Renal pelvis (tissue), 4 donors: Measurements from ENCODE around the gene KRCC1. TPM values are rescaled to one million over a fixed set of nuclear protein-coding genes. Genes with fewer than 3 reads are reported as not detected.
"Not testable (repeated sequence)": the region's sequence is repeated elsewhere in the genome, so short reads cannot be mapped to it uniquely, and the experiment has no call there.

ENCODE experiments used
- DNase-seq: peaks from one replicate; pipeline ENCODE4 v3.0.0-alpha.2; 2013
- polyA plus RNA-seq, 3 donors: library from polyadenylated mRNA; unstranded; fragments of 120-200 nt; gene quantifications; one replicate each; pipeline ENCODE4 v1.2.1, GENCODE V29; 2013; ENCODE audit not compliant: insufficient read length in 3 of 3

The KRCC1 gene
- polyA plus RNA-seq, 3 donors: 49.5 to 57.0 (median 50.7) TPM

DNA sequence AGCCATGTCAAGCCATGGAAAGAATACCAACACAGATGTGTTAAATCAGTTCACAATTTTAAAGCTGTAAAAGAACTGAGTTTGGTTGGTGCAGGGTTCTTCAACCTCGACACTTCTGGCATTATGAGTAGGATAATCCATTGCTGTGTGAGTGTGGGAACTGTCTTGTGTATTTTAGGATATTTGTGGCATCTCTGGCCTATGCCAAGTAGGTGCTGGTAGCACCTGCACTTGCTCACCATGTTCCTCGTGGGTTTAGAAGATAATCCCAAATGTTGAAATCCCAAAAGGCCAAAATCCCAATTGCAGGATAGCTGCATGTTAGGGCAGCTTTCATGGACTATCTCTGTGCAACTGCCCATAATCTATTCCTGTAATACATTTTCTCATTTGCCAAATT is 3.8 kb downstream of the KRCC1 start:
- no peak for DNase-seq

DNA sequence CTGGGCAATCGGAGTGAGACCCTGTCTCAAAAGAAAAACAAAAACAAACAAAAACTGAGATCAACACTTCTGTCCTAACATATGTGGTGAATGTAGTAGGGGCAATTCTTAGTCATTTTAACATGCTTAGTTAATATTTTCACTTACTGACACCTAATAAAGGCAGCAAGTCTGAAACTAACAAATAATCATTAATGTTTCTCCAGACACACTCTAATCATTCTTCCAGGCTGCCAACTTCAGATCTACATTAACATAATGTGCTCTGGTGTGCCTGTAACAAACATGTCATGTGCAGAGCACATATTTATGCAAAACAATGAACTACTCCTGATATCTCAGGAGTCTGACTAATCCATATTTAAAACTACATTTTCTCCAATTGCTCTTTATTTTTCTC is 6.0 kb downstream of the KRCC1 start:
- DNase-seq: no peak

DNA sequence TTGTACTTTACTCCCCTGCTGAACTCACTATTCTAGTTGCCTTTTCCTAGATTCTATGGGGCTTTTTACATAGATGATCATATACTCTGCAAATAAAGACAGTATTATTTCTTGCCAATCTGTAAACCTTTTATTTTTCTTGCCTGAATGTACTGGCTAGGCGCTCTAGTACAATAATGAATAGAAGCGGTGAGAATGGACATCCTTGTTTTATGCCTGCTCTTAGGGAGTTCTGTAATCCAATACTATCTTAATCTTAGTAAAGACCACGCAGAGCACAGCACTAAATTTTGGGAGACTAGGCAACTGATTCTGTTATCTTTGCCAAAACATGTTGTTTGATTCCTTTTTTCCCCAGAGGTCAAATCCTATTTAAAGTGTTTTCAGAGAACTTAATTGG is 7.0 kb downstream of the KRCC1 start:
- DNase-seq: no peak

DNA sequence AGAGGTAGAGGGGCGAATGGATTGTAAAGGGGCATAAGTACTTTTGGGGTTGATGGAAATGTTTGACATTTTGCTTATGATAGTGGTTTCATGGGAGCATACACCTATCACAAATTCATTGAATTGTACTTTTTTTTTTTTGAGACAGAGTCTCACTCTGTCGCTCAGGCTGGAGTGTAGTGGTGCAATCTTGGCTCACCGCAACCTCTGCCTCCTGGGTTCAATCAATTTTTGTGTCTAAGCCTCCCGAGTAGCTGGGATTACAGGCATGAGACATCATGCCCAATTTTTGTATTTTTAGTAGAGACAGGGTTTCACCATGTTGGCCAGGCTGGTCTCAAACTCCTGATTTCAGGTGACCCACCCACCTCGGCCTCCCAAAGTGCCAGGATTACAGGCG is 10.0 kb downstream of the KRCC1 start:
- not testable (repeated sequence) for DNase-seq

DNA sequence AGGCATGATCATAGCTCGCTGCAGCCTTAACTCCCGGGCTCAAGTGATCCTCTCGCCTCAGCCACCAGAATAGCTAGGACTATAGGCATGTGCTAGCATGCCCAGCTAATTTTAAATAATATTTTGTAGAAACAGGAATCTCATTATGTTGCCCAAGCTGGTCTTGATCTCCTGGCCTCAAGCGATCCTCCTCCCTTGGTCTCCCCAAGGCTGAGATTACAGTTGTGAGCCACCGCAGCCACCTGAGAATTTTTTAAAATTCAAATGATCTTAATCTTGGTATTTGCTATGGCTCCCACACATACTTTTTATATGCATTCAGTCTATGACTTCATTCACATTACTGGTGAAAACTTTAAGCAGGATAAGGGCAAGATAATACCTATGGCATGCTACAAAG is 13.1 kb downstream of the KRCC1 start:
- no peak for DNase-seq

DNA sequence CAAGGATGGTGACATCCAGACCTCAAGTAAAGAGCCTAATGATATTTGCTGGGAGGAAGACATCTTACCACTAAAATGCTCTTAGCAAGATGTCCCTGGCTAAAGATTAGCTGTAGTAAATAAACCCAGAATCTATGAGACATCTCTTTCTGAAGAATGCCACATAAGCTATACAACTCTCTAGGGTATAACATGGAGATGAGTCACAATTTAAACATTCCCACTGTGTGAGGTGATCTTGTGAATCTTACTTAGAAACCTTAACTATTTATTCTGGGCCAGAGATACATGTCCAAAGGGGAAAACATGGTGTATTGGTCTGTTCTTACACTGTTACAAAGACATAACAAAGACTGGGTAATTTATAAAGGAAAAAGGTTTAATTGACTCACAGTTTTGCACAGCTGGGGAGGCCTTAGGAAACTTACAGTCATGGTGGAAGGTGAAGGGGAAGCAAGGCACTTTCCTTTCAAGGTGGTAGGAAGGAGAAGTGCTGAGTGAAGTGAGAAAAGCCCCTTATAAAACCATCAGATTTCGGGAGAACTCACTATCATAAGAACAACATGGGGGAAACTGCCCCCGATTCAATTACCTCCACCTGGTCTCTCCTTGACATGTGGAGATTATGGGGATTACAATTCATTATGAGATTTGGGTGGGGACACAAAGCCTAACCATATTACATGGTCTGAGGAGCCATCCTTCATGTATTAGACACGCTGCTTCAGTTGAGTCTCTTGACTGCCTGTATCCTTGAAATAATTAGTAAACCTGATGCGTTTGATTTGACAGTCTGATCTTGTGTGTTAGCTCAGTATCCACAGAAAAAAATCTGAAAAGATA is 17.1 kb downstream of the KRCC1 start:
- DNase-seq: no peak

DNA sequence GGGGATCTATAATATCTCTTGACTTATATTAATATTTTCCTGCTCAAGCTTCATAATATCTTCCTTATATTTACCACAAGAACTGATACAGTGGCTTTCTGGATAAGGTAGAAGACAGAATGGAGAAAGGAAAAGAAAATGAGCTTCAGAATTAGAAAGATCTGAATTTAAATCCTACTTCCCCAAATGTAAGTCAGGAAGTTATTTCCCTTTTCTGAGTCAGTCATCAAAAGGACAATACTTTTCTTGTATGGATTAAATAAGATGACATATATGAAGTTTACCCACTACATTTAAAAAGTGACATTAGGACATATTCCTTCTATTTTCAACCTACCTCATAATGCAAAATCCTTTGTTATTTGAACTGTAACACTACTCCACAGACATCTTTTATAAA is 19.0 kb downstream of the KRCC1 start:
- DNase-seq: no peak

DNA sequence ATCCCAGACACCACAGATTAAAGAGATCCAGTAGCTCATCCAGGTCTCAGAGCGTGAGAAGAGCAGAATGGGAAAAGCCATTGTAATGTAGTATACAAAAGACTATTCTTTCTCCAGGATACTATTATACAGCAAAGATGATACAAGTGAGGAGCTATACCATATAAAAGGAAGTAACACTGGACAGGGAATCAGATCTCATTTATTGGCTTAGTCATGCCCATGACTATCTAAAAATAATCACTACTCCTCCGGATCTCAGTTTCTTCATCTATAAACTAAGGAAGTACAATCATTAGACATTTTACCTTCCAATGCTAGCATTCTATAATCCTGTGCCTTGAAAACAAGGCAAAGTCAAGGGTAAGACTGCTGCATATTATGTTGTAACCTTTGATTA is 19.4 kb downstream of the KRCC1 start:
- DNase-seq: no peak

DNA sequence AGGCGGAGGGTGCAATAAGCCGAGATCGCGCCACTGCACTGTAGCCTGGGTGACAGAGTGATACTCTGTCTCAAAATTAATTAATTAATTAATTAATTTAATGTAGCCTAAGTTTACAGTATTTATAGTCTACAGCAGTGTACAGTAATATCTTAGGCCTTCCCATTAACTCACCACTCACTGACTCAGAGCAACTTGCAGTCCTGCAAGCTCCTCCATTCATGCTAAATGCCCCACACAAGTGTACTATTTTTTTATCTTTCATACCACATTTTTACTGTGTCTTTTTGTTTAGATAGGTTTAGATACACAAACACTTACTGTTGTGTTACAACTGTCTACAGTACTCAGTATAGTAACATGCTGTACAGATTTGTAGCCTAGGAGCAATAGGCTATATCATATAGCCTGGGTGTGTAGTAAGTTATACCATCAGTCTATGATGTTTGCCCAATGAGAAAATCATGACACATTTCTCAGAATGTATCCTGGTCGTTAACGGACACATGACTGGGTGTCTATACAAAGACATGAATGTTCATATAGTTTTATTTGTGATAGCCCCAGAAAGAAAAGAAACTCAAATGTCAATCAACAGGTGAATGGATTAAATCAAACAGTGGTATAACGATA is 23.4 kb downstream of the KRCC1 start:
- DNase-seq: no peak

DNA sequence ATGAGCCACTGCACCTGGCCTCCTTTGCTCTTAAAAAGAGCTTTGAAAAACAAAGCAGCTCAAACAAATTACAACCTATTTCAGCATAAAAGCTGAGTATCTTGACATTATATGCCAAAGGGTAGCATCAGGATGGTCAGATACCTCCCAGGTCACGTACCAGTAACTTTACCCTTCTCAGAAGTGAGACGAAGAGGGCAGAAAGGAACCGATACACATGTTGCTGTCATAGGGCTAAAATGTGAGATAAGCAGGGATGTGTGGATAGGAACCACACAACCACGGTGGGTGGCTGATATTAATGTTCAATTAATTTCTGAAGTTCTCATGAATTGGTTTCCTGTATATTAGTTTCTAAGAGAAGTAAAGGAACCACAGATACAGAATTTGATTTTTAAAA is 26.7 kb downstream of the KRCC1 start:
- no peak for DNase-seq

DNA sequence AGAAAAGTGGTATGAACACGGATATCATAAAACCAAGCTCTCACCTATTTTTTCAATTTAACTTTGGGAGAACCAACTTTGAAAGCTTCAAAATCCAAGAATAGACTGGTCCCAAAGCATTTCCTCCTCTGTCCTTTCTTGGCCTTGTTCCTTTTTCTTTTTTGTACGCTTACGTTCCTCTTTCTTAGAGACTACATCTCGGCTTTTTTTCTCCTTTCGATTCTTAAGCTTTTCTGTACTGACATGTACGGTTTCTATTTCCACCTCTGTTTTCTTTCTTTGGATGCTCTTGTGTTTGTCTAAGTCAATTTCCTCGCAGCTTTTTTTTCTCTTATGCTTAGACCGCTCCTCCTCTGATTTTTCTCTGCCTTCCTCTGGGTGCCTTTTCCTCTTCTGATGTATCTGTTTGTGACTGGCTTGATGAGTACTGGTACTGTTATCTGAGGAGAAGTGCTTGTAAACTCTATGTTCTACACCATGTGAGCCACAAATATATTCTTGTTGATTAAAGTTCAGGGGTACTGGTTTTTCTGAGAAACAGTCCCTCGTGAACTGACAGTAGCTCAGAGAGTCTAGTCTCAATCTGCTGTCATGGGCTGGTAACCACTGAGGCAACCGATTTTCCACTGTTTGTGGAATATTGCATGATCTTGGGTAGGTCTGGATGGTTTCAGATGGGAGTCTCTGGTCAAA is 27.7 kb downstream of the KRCC1 start:
- no peak for DNase-seq

DNA sequence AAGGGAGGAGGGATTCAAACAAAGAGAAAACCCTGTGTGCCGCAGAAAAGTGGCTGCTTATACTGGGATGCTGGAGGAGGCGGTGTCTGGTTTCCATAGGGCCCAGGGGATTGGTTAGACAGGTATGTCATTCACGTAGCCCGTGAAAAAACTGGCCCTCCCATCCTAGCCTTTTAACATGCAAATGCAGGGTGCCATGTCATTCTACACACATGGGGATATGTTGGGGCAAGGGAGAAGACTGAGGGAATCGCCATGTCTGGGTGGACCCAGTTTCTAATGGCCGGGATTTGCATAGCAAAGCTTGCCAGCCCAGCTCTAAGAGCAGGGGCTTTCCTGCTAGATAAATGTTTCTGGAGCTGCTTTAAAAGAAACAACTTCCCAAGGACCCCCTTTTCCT is 31.1 kb downstream of the KRCC1 start:
- DNase-seq: no peak

DNA sequence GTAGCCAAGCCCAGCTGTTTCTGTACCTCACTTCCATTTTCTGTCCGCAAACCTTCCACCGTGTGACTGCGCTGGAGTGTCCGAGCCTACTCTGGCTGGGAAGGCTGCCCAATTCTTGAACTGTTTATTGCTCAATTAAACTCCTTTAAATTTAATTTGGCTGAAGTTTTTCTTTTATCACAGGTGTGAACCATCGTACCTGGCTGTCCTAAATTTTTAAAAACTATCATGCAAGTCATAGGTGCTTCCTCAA is 33.0 kb downstream of the KRCC1 start:
- no peak for DNase-seq

DNA sequence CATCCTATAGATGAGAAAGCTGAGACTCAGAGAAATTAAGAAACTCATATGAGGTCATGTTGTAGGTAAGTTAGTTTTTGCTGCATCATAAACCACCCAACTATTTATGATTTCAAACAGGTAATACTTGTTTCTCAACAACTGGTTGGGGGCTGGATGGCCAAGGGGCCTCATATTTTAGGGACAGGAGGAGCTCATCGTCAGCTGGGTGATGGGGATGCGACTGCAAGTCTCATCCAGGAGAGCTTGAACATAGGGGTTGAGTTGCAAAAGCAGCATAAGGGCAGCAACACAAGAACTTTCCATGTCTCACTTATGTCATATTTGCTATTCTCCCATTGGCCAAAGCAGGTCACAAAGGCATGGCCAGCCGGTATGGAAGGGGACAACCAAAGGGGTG is 35.6 kb downstream of the KRCC1 start:
- DNase-seq: no peak

DNA sequence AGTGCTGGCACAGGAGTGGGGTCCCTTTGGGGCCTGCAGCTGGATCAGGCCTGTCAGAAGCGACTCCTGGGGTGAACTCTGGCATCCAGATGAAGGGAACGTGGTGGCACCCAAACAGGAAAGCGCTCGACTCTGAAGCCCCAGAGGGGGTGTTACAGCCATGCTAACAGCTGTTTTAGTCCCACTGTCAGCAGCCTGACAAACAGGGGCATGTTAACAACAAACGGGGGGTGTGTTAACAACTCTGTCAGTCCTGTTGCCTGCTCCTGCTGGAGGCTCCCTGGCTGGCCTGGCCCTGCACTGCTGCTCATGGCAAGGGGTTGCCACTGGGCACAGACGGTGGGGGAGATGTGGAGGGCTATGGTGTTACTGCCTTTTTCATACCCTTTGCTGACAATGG is 36.7 kb downstream of the KRCC1 start:
- no peak for DNase-seq

DNA sequence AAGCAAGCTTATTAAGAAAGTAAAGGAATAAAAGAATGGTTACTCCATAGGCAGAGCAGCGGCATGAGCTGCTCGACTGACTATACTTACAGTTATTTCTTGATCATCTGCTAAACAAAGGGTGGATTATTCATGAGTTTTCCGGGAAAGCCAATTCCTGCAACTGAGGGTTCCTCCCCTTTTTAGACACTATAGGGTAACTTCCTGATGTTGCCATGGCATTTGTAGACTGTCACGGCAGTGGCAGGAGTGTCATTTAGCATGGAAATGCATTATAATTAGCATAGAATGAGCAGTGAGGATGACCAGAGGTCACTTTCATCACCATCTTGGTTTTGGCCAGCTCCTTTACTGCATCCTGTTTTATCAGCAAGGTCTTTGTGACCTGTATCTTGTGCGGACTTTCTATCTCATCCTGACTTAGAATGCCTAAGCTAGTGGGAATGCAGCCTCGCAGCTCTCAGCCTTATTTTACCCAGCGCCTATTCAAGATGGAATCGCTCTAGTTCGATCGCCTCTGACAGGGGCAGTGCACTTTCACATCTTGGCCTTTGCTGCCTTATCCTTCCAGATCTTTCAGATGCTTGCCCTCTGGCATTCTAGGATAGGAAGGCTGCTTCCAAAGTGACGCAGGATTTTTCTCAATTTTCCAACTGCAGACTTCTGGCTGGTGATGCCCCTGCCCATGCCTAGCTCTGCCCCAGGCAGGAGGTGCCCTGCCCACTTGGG is 37.3 kb downstream of the KRCC1 start:
- DNase-seq: not testable (repeated sequence)

DNA sequence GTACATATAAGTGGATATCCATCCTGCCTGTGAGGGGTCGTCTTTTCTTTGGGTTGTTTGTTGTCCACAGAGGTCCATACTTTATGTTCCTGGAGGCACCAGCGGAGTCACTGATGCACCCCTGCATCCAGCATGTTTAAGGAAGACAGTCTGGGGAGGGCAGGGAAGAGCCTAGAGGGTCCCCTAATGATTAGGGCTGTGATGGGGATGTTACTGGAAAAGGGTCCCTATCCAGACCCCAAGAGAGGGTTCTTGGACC is 37.9 kb downstream of the KRCC1 start:
- DNase-seq: not testable (repeated sequence)

DNA sequence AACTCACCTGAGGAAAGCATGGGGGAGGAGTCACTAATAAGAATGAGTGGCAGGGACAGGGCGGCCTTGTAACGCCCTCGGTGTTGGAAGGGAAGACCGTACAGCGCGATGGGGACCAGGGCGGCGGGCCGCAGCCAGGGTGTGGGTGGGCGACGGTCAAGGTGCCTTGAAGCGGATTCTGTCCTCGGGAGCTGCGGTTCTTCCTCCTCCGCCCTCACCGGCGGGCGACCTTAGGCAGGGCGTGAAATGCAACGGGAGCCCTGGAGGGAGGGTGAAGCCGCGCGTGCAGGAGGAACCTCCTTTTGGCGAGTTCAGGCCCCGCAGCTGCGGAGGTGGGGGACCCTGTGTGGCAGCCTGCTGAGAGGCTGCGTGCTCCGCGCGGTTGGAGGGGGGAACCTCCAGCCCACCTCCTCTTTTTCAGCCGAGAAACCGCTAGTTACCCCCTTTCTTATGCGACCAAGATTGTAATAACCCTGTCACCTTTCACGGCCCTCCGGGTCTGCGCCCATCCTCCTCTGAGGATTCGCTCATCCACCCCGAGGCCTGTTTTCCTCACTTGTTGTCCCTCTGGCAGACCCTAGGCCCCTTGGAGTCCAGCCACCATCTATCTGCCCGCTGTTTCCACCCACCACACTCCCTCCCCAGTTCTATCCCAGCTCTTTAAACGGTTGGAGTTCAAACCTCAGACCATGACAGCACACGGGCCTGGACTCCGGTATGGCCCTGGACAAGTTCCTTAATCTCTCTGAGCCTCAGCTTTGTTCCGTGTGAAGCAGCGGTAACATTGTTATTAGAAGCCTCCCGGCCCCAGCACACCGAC is 38.4 kb downstream of the KRCC1 start:
- DNase-seq: no peak

DNA sequence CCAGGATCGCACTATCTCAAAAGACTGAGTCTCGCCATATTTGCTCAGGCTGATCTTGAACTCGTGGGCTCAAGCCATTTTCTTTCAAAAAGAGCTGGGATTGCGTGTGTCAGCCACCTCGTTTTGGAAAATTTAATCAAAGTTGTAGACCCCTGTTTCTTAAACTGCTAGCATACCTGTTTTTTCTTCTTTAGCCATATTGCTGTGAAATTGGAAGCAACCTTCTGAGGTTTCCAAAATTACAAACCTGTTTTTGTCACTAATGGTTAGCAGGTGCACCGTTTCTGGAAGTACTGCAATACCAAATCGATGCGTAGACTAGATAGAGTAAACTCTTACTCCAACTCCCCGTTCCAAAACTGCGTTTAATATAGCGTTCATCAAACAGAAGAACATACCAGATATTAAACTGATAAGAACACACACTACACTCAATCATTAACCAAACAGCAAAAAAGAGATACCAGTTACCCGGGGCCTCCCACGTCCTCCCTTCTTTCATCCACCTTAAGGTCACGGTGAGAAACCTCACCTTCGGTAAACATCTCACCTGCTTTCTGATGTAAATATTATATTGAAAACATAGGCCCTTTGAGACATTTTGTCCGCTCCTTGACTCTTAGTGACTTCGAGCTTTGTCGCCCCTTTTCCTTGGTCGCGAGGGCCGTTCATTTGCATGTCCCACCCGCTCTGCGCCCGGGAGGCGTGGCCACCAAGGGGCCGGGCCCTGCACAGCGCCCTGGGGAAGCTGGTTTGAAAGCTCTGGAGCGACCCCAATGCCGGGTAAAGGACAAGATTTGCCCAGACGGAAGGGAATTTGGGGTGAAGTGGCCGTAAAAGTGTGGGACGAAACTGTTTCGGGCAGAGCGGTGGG is 39.3 kb downstream of the KRCC1 start, which contains the start of gene RNU2-63P:
TSS of gene RNU2-63P (minus strand) at position 462 of the 874 bp plus-strand sequence.
- peak; percentile 85 for DNase-seq

DNA sequence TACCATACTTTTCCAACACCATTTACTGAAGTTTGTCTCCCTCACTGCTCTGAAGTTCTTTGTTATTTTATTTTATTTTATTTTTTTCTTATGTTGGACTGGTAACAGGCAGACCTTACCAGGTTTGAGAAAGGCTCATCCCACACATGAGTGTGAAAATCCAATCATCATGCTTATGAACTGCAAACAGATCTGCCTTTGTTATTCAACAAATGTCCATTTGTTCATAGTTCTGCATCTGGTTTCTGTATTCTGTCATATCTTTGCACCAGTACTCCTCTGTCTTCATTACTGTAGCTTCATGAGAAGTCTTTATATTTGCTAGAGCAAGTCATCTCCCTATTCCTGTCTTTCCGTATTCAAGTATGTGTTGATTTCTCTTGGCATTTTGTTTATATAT is 44.6 kb downstream of the KRCC1 start:
- DNase-seq: no peak

DNA sequence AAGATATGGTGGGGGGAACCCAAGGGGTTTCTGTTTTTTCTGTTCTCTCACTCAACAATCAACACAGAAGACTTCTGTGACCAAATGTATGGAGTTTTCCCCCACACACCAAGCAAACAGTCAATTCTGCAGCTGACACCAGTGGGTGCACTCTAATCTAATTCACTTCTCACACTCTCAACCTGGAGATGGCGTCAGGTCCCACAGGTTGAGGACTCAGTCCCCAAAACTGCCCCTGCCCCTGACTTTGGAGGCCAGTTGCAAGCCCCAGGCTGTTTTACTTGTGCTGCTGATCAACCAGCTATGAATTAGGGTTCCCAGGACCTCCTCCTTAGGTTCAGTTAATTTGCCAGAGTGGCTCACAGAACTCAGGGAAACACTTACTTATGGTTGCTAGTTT is 45.4 kb downstream of the KRCC1 start:
- DNase-seq: no peak
